ENCODE data around the gene PDE4D.
A peak's percentile ranks its signal among the peaks of the same experiment; 100 is the strongest.

The PDE4D gene

GRCh38 chr5:59125011-59125961 lies 768.2 kb downstream of the PDE4D start:
- H3K9me3 ChIP-seq (replicated peaks in 1 of 2; ENCODE audit: control insufficient read depth in 2 of 2, insufficient read depth in 1 of 2, low read depth in 1 of 2, low read length in 2 of 2), result no peaks in the 10 kb centered on the region
- no peak overlapping the region for H2BK120ac ChIP-seq (ENCODE audit: low read depth, low read length)
- no peaks in the 10 kb centered on the region for H3K79me1 ChIP-seq (ENCODE audit: low read depth, low read length)
- no peak for DNase-seq (ENCODE audit: low spot score)
- no CpG with 5 or more reads among the region's 9 CpGs for WGBS, 2 donors (ENCODE audit: extremely low coverage in 2 of 2, insufficient read length in 2 of 2, insufficient replicate concordance in 1 of 2)
- H3K4ac ChIP-seq (ENCODE audit: low read length), result no peak overlapping the region
- H3K27me3 ChIP-seq (ENCODE audit: control insufficient read depth in 3 of 3, insufficient read depth in 3 of 3, low read depth in 1 of 3, low read length in 3 of 3), result no peaks in the 10 kb centered on the region
- H4K91ac ChIP-seq (ENCODE audit: low read depth, low read length, poor library complexity), result no peak overlapping the region
- H3K4me2 ChIP-seq (ENCODE audit: insufficient read depth, low read length, poor library complexity, severe bottlenecking), result no peak overlapping the region
- no peak overlapping the region for H2AK5ac ChIP-seq (ENCODE audit: low read depth, low read length)
- peaks cover 19 to 32% of the 10 kb centered on the region in 2 donors for H3K4me1 ChIP-seq (ENCODE audit: control insufficient read depth in 2 of 2, insufficient read depth in 1 of 2, low read depth in 1 of 2, low read length in 2 of 2)
- no peak overlapping the region for H3K23ac ChIP-seq (ENCODE audit: low read depth, low read length, poor library complexity)
- peak overlapping the region in 1 of 2 donors; percentile 29 for H3K4me3 ChIP-seq (ENCODE audit: low read length in 2 of 2)
- no peak overlapping the region for H2BK5ac ChIP-seq (ENCODE audit: low read length)
- H3K18ac ChIP-seq (ENCODE audit: low read length), result no peak overlapping the region
- H2BK15ac ChIP-seq (ENCODE audit: low read length), result no peak overlapping the region
- peak overlapping the region; percentile 23 for H3K27ac ChIP-seq (replicated peaks; ENCODE audit: low read length)
- H4K8ac ChIP-seq (ENCODE audit: low read depth, low read length), result no peak overlapping the region
- no peak overlapping the region for H3K9ac ChIP-seq (ENCODE audit: low read depth, low read length, poor library complexity)
- H2AFZ ChIP-seq (ENCODE audit: low read length), result peak overlapping the region; percentile 88
- no peaks in the 10 kb centered on the region for H3K36me3 ChIP-seq (replicated peaks in 1 of 2; ENCODE audit: control insufficient read depth in 2 of 2, insufficient read depth in 2 of 2, low read length in 2 of 2)
- no peak overlapping the region for H3K14ac ChIP-seq (ENCODE audit: low read length)
- no peak overlapping the region for H2BK12ac ChIP-seq (ENCODE audit: low read length)

GRCh38 chr5:59123595-59124561 lies 769.6 kb downstream of the PDE4D start:
- Histone ChIP-seq H3K4me3 (ENCODE audit: low read length in 2 of 2) (no peak overlapping the region), H2BK15ac (ENCODE audit: low read length) (no peak overlapping the region), H3K4me1 (ENCODE audit: control insufficient read depth in 2 of 2, insufficient read depth in 1 of 2, low read depth in 1 of 2, low read length in 2 of 2) (peaks cover 19 to 32% of the 10 kb centered on the region in 2 donors), H3K36me3 (replicated peaks in 1 of 2; ENCODE audit: control insufficient read depth in 2 of 2, insufficient read depth in 2 of 2, low read length in 2 of 2) (no peaks in the 10 kb centered on the region), H3K27me3 (ENCODE audit: control insufficient read depth in 3 of 3, insufficient read depth in 3 of 3, low read depth in 1 of 3, low read length in 3 of 3) (no peaks in the 10 kb centered on the region), H3K18ac (ENCODE audit: low read length) (no peak overlapping the region), H3K27ac (replicated peaks; ENCODE audit: low read length) (no peak overlapping the region), H4K8ac (ENCODE audit: low read depth, low read length) (no peak overlapping the region), H3K14ac (ENCODE audit: low read length) (no peak overlapping the region), H3K23ac (ENCODE audit: low read depth, low read length, poor library complexity) (no peak overlapping the region), H3K79me1 (ENCODE audit: low read depth, low read length) (no peaks in the 10 kb centered on the region), H2BK120ac (ENCODE audit: low read depth, low read length) (no peak overlapping the region), H3K4me2 (ENCODE audit: insufficient read depth, low read length, poor library complexity, severe bottlenecking) (no peak overlapping the region), H2BK12ac (ENCODE audit: low read length) (no peak overlapping the region), H2AK5ac (ENCODE audit: low read depth, low read length) (no peak overlapping the region), H3K4ac (ENCODE audit: low read length) (no peak overlapping the region), H3K9ac (ENCODE audit: low read depth, low read length, poor library complexity) (no peak overlapping the region), H2AFZ (ENCODE audit: low read length) (no peak overlapping the region), H4K91ac (ENCODE audit: low read depth, low read length, poor library complexity) (no peak overlapping the region), H2BK5ac (ENCODE audit: low read length) (no peak overlapping the region), H3K9me3 (replicated peaks in 1 of 2; ENCODE audit: control insufficient read depth in 2 of 2, insufficient read depth in 1 of 2, low read depth in 1 of 2, low read length in 2 of 2) (no peaks in the 10 kb centered on the region)
- DNase-seq (ENCODE audit: low spot score), result no peak
- WGBS, 2 donors (ENCODE audit: extremely low coverage in 2 of 2, insufficient read length in 2 of 2, insufficient replicate concordance in 1 of 2), result no CpG with 5 or more reads among the region's 5 CpGs

GRCh38 chr5:59119480-59119879 lies 774.0 kb downstream of the PDE4D start:
- no peak overlapping the region for H3K23ac ChIP-seq (ENCODE audit: low read depth, low read length, poor library complexity)
- H2AFZ ChIP-seq (ENCODE audit: low read length), result no peak overlapping the region
- no peak overlapping the region for H3K4me3 ChIP-seq (ENCODE audit: low read length in 2 of 2)
- H2BK15ac ChIP-seq (ENCODE audit: low read length), result no peak overlapping the region
- DNase-seq (ENCODE audit: low spot score), result no peak
- H2BK5ac ChIP-seq (ENCODE audit: low read length), result no peak overlapping the region
- H3K36me3 ChIP-seq (replicated peaks in 1 of 2; ENCODE audit: control insufficient read depth in 2 of 2, insufficient read depth in 2 of 2, low read length in 2 of 2), result no peaks in the 10 kb centered on the region
- H2BK120ac ChIP-seq (ENCODE audit: low read depth, low read length), result no peak overlapping the region
- H3K9me3 ChIP-seq (replicated peaks in 1 of 2; ENCODE audit: control insufficient read depth in 2 of 2, insufficient read depth in 1 of 2, low read depth in 1 of 2, low read length in 2 of 2), result no peaks in the 10 kb centered on the region
- H3K79me1 ChIP-seq (ENCODE audit: low read depth, low read length), result no peaks in the 10 kb centered on the region
- WGBS, 2 donors (ENCODE audit: extremely low coverage in 2 of 2, insufficient read length in 2 of 2, insufficient replicate concordance in 1 of 2), result no CpG with 5 or more reads among the region's 1 CpG
- no peak overlapping the region for H3K27ac ChIP-seq (replicated peaks; ENCODE audit: low read length)
- H2AK5ac ChIP-seq (ENCODE audit: low read depth, low read length), result no peak overlapping the region
- H4K8ac ChIP-seq (ENCODE audit: low read depth, low read length), result no peak overlapping the region
- H3K4me1 ChIP-seq (ENCODE audit: control insufficient read depth in 2 of 2, insufficient read depth in 1 of 2, low read depth in 1 of 2, low read length in 2 of 2), result peaks cover 7 to 13% of the 10 kb centered on the region in 2 donors
- no peak overlapping the region for H3K14ac ChIP-seq (ENCODE audit: low read length)
- H3K4ac ChIP-seq (ENCODE audit: low read length), result no peak overlapping the region
- no peak overlapping the region for H3K18ac ChIP-seq (ENCODE audit: low read length)
- no peak overlapping the region for H3K9ac ChIP-seq (ENCODE audit: low read depth, low read length, poor library complexity)
- no peak overlapping the region for H4K91ac ChIP-seq (ENCODE audit: low read depth, low read length, poor library complexity)
- no peaks in the 10 kb centered on the region for H3K27me3 ChIP-seq (ENCODE audit: control insufficient read depth in 3 of 3, insufficient read depth in 3 of 3, low read depth in 1 of 3, low read length in 3 of 3)
- H3K4me2 ChIP-seq (ENCODE audit: insufficient read depth, low read length, poor library complexity, severe bottlenecking), result no peak overlapping the region
- no peak overlapping the region for H2BK12ac ChIP-seq (ENCODE audit: low read length)

- H3K79me1 ChIP-seq (ENCODE audit: low read depth, low read length), result no peaks in the 10 kb centered on the region
- H3K9ac ChIP-seq (ENCODE audit: low read depth, low read length, poor library complexity), result no peak overlapping the region
- H3K4me2 ChIP-seq (ENCODE audit: insufficient read depth, low read length, poor library complexity, severe bottlenecking), result no peak overlapping the region
- H3K27me3 ChIP-seq (ENCODE audit: control insufficient read depth in 3 of 3, insufficient read depth in 3 of 3, low read depth in 1 of 3, low read length in 3 of 3), result no peaks in the 10 kb centered on the region
- no peak overlapping the region for H3K23ac ChIP-seq (ENCODE audit: low read depth, low read length, poor library complexity)
- no peak overlapping the region for H3K18ac ChIP-seq (ENCODE audit: low read length)
- H2BK15ac ChIP-seq (ENCODE audit: low read length), result no peak overlapping the region
- H3K14ac ChIP-seq (ENCODE audit: low read length), result no peak overlapping the region
- H3K4me1 ChIP-seq (ENCODE audit: control insufficient read depth in 2 of 2, insufficient read depth in 1 of 2, low read depth in 1 of 2, low read length in 2 of 2), result peaks cover 3 to 9% of the 10 kb centered on the region in 2 donors
- no CpG with 5 or more reads among the region's 3 CpGs for WGBS, 2 donors (ENCODE audit: extremely low coverage in 2 of 2, insufficient read length in 2 of 2, insufficient replicate concordance in 1 of 2)
- H2BK120ac ChIP-seq (ENCODE audit: low read depth, low read length), result no peak overlapping the region
- H3K9me3 ChIP-seq (replicated peaks in 1 of 2; ENCODE audit: control insufficient read depth in 2 of 2, insufficient read depth in 1 of 2, low read depth in 1 of 2, low read length in 2 of 2), result no peaks in the 10 kb centered on the region
- DNase-seq (ENCODE audit: low spot score), result no peak
- H3K36me3 ChIP-seq (replicated peaks in 1 of 2; ENCODE audit: control insufficient read depth in 2 of 2, insufficient read depth in 2 of 2, low read length in 2 of 2), result no peaks in the 10 kb centered on the region
- no peak overlapping the region for H3K4ac ChIP-seq (ENCODE audit: low read length)
- no peak overlapping the region for H3K27ac ChIP-seq (replicated peaks; ENCODE audit: low read length)
- no peak overlapping the region for H4K8ac ChIP-seq (ENCODE audit: low read depth, low read length)
- H2AFZ ChIP-seq (ENCODE audit: low read length), result no peak overlapping the region
- no peak overlapping the region for H2BK12ac ChIP-seq (ENCODE audit: low read length)
- H2BK5ac ChIP-seq (ENCODE audit: low read length), result no peak overlapping the region
- H3K4me3 ChIP-seq (ENCODE audit: low read length in 2 of 2), result no peak overlapping the region
- H2AK5ac ChIP-seq (ENCODE audit: low read depth, low read length), result no peak overlapping the region
- no peak overlapping the region for H4K91ac ChIP-seq (ENCODE audit: low read depth, low read length, poor library complexity)
Measured at GRCh38 chr5:59117320-59117719, 776.2 kb downstream of the PDE4D start.
